Activated CD4-positive, alpha-beta T cell treated with anti-CD3 and anti-CD28 coated beads, Interleukin-2, amount 50 U/mL, for 16 hours (primary cell): ENCODE measurements around the gene CD84.
"Not testable (repeated sequence)": the region's sequence is repeated elsewhere in the genome, so short reads cannot be mapped to it uniquely, and the experiment has no call there.

Experiments used
- DNase-seq: peaks from one replicate; pipeline ENCODE4 v3.0.0-alpha.2; 2020

Gene CD84

DNA sequence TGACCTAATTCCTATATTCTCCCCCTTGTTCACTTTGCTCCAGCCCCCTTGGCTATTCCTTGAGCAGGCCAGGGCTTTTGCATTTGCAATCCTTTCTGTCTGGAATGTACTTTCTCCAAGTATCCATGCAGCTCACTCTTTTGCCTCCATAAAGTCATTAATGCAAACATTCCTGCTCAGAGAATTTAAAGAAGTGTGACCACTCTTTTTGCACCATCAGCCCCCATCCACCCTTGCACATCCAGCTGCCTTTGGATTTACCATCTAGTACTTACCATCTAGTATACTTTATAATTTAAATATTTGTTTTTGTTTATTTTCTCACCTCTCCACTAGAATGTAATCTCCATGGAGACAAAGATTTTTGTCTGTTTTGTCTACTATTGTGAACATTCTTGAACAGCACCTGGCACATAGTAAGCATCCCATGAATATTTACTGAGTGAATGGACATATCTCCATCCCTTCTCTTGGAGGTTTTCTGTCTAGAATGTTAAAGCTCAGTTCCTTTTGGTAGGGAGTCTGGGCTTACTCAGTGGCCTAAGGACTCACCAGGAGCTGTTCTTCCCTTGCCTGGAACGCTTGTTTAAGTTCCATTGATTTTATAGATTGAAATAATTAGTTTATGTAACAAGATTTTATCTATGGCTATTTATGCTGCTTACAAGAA, 78.8 kb downstream of the CD84 start:
- no peak for DNase-seq

DNA sequence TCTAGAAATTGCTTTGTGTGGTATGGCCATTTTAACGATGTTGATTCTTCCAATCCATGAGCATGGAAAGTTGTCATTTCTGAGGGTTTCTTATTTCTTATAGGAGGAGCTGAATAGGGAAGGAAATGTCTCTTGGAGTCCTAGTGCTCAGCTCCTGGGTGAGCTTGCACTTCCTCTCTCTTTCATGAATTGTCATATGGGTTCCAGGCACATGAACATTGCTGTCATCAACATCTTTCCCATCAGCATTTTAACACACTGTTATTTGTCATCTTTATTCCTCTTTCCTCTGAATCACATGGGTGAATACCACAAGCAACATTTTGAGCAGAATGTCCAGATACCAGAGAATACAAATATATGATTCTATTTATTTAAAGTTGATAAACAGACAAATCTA, 79.7 kb downstream of the CD84 start:
- no peak for DNase-seq

DNA sequence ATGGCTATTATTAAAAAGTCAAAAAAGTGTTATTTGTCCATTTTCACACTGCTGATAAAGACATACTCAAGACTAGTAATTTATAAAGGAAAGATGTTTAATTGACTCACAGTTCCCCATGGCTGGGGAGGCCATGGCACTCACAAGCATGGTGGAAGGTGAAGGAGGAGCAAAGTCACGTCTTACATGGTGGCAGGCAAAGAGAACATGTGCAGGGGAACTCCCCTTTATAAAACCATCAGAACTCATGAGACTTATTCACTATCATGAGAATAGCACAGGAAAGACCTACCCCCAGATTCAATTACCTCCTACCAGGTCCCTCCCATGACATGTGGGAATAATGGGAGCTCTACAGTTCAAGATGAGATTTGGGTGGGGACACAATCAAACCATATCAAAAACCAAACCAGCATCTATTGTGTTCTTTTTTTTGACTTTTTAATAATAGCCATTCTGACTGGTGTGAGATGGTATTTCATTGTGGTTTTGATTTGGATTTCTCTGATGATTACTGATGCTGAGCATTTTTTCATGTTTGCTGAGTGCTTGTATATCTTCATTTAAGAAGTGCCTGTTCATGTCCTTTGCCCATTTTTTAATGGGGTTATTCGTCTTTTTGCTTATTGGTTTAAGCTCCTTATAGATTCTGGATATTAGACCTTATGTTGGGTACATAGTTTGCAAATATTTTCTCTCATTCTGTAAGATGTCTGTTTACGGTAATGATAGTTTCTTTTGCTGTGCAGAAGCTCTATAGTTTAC, 80.8 kb downstream of the CD84 start:
- not testable (repeated sequence) for DNase-seq

DNA sequence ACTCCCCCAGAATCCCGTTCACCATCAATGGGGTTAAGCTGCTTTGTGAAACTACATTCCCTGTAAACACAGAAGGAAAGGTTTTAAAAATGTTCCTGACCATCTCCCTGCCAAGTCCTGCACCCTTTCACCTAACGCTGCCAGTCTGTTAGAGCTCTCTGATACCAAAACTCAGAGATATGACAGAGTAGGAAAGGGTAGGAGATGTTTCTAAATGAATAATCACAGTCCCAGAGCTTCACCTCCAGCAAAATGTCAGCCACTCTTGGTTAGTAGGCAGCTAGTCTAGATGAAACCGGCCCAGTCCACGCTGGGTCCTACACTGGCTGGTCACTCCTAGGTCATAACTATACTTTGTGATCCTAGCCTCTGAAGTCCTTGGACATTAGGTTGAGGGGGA, 83.0 kb downstream of the CD84 start:
- no peak for DNase-seq

DNA sequence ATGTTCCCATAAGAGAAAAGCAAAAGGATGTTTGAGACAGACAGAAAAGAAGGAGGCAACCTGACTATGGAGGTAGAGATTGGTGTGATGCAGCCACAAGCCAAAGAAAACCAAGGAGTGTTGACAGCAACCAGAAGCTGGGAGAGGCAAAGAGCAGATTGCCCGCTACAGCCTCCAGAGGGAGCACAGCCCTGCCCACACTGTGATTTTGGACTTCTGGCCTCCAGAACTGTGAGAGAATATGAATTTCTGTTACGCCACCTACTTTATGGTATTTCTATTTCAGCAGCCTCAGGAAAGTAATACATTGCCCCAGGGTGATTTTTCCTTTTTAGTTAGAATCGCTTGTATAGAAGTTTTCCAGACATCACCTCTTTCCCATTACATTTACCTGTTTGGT, 84.7 kb downstream of the CD84 start:
- no peak for DNase-seq

DNA sequence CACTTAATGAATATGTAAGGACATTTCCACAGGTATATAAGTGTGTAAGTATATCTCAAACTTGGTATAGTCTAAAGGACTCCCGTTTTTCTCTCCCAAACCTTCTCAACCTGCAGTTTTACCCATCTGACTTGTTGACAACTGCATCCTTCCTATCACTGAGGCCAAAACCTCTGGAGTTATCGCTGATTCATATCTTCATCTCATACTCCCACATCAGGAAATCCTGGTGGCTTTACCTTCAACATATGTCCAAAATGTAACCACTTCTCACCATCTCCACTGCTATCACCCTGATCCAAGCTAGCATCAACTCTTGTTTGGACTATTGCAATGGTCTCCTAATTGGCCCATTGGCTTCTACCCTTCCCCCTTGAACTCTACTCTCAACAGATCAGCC, 86.7 kb downstream of the CD84 start:
- no peak for DNase-seq

DNA sequence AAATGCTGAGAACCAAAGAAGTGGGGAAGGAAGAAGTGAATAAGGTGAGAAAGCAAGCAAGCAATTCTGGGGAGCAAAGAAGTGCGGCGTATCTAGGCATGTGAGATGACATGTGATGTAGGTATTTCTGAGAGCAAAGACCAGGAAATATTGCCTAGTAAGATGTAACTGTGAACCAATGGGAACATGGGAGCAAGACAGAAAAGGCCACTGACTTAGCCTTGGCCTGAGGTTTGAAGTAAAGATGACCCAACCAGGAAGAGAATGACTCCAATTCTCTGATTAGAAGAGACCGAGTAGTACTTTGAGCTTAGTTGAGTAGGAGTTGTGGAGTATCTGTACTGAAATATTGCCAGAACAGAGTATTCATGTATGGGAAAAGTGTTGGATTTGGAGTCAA, 87.3 kb downstream of the CD84 start:
- no peak for DNase-seq
